ENCODE results near the gene NADK.
A peak's percentile ranks its signal among the peaks of the same experiment; 100 is the strongest.

Gene NADK

DNA sequence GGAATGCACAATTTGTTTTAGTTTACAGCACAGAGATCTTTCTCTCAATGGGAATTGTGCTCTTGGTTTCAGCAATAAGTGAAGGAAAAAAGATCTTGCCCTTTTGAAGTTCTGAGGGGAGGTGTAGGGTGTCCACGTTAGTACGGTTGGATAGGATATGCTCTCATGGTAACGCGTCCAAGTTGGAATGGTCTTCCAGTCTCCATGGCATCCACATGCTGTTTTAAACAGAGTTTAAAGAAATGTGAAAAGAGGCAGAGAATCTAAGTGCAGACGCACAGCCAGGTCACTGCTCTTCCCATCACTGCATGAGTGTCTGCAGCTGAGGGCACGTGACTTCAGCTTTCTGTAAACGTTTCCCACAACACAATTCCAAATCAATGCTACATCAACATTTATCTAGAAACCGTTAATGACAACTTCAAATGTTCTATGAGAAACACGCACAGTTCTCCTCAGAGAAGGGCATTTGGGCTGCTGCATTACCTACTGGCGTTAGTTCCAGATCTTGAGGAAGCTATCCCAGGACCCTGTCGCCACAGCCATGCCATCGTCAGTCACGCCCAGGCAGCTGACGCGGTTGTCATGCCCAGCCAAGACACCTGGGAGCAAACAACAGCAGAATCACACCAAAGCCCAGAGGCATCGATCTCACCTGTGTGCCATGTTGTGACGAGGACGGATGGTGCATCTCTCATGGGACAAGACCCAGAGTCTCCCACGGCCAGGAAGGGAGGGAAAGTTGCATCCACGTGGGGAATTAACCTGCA, 8.8 kb upstream of the NADK start:
- no peak overlapping the region for H2AK5ac ChIP-seq (ENCODE audit: low read depth, low read length)
- H2BK5ac ChIP-seq (ENCODE audit: low read length), result no peak overlapping the region
- H3K4ac ChIP-seq (ENCODE audit: low read length), result no peak overlapping the region
- H3K79me1 ChIP-seq (ENCODE audit: low read depth, low read length), result no peaks in the 10 kb centered on the region
- no peak overlapping the region for H3K18ac ChIP-seq (ENCODE audit: low read length)
- H4K8ac ChIP-seq (ENCODE audit: low read depth, low read length), result no peak overlapping the region
- H3K23ac ChIP-seq (ENCODE audit: low read depth, low read length, poor library complexity), result no peak overlapping the region
- H2AFZ ChIP-seq (ENCODE audit: low read length), result no peak overlapping the region
- peaks cover 0 to 2% of the 10 kb centered on the region in 2 donors for H3K9me3 ChIP-seq (replicated peaks in 1 of 2; ENCODE audit: control insufficient read depth in 2 of 2, insufficient read depth in 1 of 2, low read depth in 1 of 2, low read length in 2 of 2)
- no peak overlapping the region for H2BK12ac ChIP-seq (ENCODE audit: low read length)
- H3K4me1 ChIP-seq (ENCODE audit: control insufficient read depth in 2 of 2, insufficient read depth in 1 of 2, low read depth in 1 of 2, low read length in 2 of 2), result peaks cover 0 to 10% of the 10 kb centered on the region in 2 donors
- H4K91ac ChIP-seq (ENCODE audit: low read depth, low read length, poor library complexity), result no peak overlapping the region
- WGBS, 2 donors (ENCODE audit: extremely low coverage in 2 of 2, insufficient read length in 2 of 2, insufficient replicate concordance in 1 of 2), result no CpG with 5 or more reads among the region's 20 CpGs
- no peak overlapping the region for H3K27ac ChIP-seq (replicated peaks; ENCODE audit: low read length)
- no peak for DNase-seq (ENCODE audit: low spot score)
- H3K4me2 ChIP-seq (ENCODE audit: insufficient read depth, low read length, poor library complexity, severe bottlenecking), result no peak overlapping the region
- H3K14ac ChIP-seq (ENCODE audit: low read length), result no peak overlapping the region
- no peak overlapping the region for H3K4me3 ChIP-seq (ENCODE audit: low read length in 2 of 2)
- H3K27me3 ChIP-seq (ENCODE audit: control insufficient read depth in 3 of 3, insufficient read depth in 3 of 3, low read depth in 1 of 3, low read length in 3 of 3), result no peaks in the 10 kb centered on the region
- H2BK120ac ChIP-seq (ENCODE audit: low read depth, low read length), result no peak overlapping the region
- H3K36me3 ChIP-seq (replicated peaks in 1 of 2; ENCODE audit: control insufficient read depth in 2 of 2, insufficient read depth in 2 of 2, low read length in 2 of 2), result peaks cover 56 to 79% of the 10 kb centered on the region in 2 donors
- no peak overlapping the region for H3K9ac ChIP-seq (ENCODE audit: low read depth, low read length, poor library complexity)
- H2BK15ac ChIP-seq (ENCODE audit: low read length), result no peak overlapping the region

DNA sequence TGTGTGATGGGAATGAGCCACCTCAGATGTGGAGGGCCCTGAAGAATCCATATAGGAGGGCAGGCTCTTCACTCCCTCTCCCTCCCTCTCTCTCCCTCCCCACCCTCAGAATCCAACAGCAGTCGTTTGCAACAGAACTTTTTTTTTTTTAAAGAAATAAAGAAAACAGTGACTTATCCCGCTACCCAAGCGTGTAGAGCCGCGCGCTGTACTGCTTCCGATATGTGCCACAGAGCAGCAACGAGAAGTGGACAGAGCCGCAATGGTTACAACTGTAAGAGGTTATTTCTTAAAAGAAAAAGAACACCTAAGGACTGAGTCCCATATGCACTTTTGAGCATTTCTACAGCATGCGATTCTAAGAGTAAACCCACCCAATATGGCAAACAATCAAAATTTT, 7.4 kb upstream of the NADK start:
- no CpG with 5 or more reads among the region's 10 CpGs for WGBS, 2 donors (ENCODE audit: extremely low coverage in 2 of 2, insufficient read length in 2 of 2, insufficient replicate concordance in 1 of 2)
- H3K9me3 ChIP-seq (replicated peaks in 1 of 2; ENCODE audit: control insufficient read depth in 2 of 2, insufficient read depth in 1 of 2, low read depth in 1 of 2, low read length in 2 of 2), result peaks cover 0 to 2% of the 10 kb centered on the region in 2 donors

DNA sequence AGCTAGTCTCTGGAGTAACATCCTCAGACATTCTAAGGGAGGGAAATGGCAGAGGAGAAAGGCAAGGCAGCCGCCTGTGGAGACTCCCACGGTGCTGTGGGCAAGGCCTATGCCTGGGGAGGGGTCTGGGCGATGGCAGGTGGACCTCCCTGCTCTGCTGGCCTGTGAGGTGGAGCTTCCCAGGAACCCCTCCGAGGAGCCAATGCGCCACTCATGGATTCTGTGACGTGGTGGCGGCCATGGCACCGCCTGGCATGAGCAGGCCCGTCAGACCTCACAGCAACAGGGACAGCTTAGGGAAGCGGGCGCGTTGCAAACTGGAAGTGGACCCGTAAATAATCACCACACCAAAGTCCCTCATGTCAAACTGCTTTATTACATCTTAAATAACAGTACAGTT, 6.7 kb upstream of the NADK start:
- Histone ChIP-seq H3K4ac (ENCODE audit: low read length) (no peak overlapping the region), H3K4me3 (ENCODE audit: low read length in 2 of 2) (no peak overlapping the region), H2AK5ac (ENCODE audit: low read depth, low read length) (no peak overlapping the region), H2BK5ac (ENCODE audit: low read length) (no peak overlapping the region), H3K4me2 (ENCODE audit: insufficient read depth, low read length, poor library complexity, severe bottlenecking) (no peak overlapping the region), H3K27me3 (ENCODE audit: control insufficient read depth in 3 of 3, insufficient read depth in 3 of 3, low read depth in 1 of 3, low read length in 3 of 3) (peaks cover 0 to 2% (median 0%) of the 10 kb centered on the region in 3 experiments), H3K18ac (ENCODE audit: low read length) (no peak overlapping the region), H3K9me3 (replicated peaks in 1 of 2; ENCODE audit: control insufficient read depth in 2 of 2, insufficient read depth in 1 of 2, low read depth in 1 of 2, low read length in 2 of 2) (no peaks in the 10 kb centered on the region), H2BK120ac (ENCODE audit: low read depth, low read length) (no peak overlapping the region), H3K9ac (ENCODE audit: low read depth, low read length, poor library complexity) (no peak overlapping the region), H3K23ac (ENCODE audit: low read depth, low read length, poor library complexity) (no peak overlapping the region), H3K14ac (ENCODE audit: low read length) (no peak overlapping the region), H3K36me3 (replicated peaks in 1 of 2; ENCODE audit: control insufficient read depth in 2 of 2, insufficient read depth in 2 of 2, low read length in 2 of 2) (peaks cover 43 to 60% of the 10 kb centered on the region in 2 donors), H3K27ac (replicated peaks; ENCODE audit: low read length) (no peak overlapping the region), H4K91ac (ENCODE audit: low read depth, low read length, poor library complexity) (no peak overlapping the region), H3K79me1 (ENCODE audit: low read depth, low read length) (no peaks in the 10 kb centered on the region), H2BK15ac (ENCODE audit: low read length) (no peak overlapping the region), H3K4me1 (ENCODE audit: control insufficient read depth in 2 of 2, insufficient read depth in 1 of 2, low read depth in 1 of 2, low read length in 2 of 2) (peaks cover 7 to 10% of the 10 kb centered on the region in 2 donors), H2AFZ (ENCODE audit: low read length) (no peak overlapping the region), H2BK12ac (ENCODE audit: low read length) (no peak overlapping the region), H4K8ac (ENCODE audit: low read depth, low read length) (no peak overlapping the region)
- no peak for DNase-seq (ENCODE audit: low spot score)
- WGBS, 2 donors (ENCODE audit: extremely low coverage in 2 of 2, insufficient read length in 2 of 2, insufficient replicate concordance in 1 of 2), result no CpG with 5 or more reads among the region's 13 CpGs

More for the DNA sequence above, 7.4 kb upstream of the NADK start:
- Histone ChIP-seq H3K9ac (ENCODE audit: low read depth, low read length, poor library complexity) (no peak overlapping the region), H3K36me3 (replicated peaks in 1 of 2; ENCODE audit: control insufficient read depth in 2 of 2, insufficient read depth in 2 of 2, low read length in 2 of 2) (peaks cover 50 to 67% of the 10 kb centered on the region in 2 donors), H3K14ac (ENCODE audit: low read length) (no peak overlapping the region), H3K18ac (ENCODE audit: low read length) (no peak overlapping the region), H3K27ac (replicated peaks; ENCODE audit: low read length) (no peak overlapping the region), H2AK5ac (ENCODE audit: low read depth, low read length) (no peak overlapping the region), H2BK12ac (ENCODE audit: low read length) (no peak overlapping the region), H3K4me2 (ENCODE audit: insufficient read depth, low read length, poor library complexity, severe bottlenecking) (no peak overlapping the region), H2BK120ac (ENCODE audit: low read depth, low read length) (no peak overlapping the region), H2BK5ac (ENCODE audit: low read length) (no peak overlapping the region), H3K4ac (ENCODE audit: low read length) (no peak overlapping the region), H3K23ac (ENCODE audit: low read depth, low read length, poor library complexity) (no peak overlapping the region), H2BK15ac (ENCODE audit: low read length) (no peak overlapping the region), H3K4me1 (ENCODE audit: control insufficient read depth in 2 of 2, insufficient read depth in 1 of 2, low read depth in 1 of 2, low read length in 2 of 2) (peaks cover 0 to 10% of the 10 kb centered on the region in 2 donors), H3K27me3 (ENCODE audit: control insufficient read depth in 3 of 3, insufficient read depth in 3 of 3, low read depth in 1 of 3, low read length in 3 of 3) (no peaks in the 10 kb centered on the region), H3K79me1 (ENCODE audit: low read depth, low read length) (no peaks in the 10 kb centered on the region), H3K4me3 (ENCODE audit: low read length in 2 of 2) (no peak overlapping the region), H2AFZ (ENCODE audit: low read length) (no peak overlapping the region), H4K91ac (ENCODE audit: low read depth, low read length, poor library complexity) (no peak overlapping the region), H4K8ac (ENCODE audit: low read depth, low read length) (no peak overlapping the region)
- DNase-seq (ENCODE audit: low spot score), result no peak

DNA sequence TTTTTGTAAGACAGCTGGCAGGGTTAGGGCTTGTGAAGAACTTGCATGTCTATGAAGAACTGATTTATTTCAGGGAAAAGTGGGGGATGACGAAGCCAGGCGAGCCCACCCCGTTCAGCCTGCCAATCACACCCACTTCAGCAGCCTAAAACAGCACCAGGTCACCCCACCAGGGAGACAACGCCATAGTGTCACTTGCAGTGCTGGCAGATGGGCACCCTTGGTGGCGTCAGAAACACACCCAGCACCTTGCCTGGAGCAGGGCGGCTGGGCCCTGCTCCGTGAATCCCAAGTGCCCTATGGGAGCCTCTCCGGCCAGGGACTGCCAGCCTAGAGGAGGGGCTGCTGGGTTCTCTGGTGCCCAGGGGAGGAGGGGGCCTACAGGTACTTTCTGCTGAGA, 5.0 kb upstream of the NADK start:
- no peak overlapping the region for H2AK5ac ChIP-seq (ENCODE audit: low read depth, low read length)
- H3K27ac ChIP-seq (replicated peaks; ENCODE audit: low read length), result no peak overlapping the region
- no peaks in the 10 kb centered on the region for H3K79me1 ChIP-seq (ENCODE audit: low read depth, low read length)
- H3K18ac ChIP-seq (ENCODE audit: low read length), result peak overlapping the region; percentile 67
- H3K23ac ChIP-seq (ENCODE audit: low read depth, low read length, poor library complexity), result no peak overlapping the region
- H2BK12ac ChIP-seq (ENCODE audit: low read length), result no peak overlapping the region
- H3K4me2 ChIP-seq (ENCODE audit: insufficient read depth, low read length, poor library complexity, severe bottlenecking), result no peak overlapping the region
- no peak overlapping the region for H3K14ac ChIP-seq (ENCODE audit: low read length)
- H2BK5ac ChIP-seq (ENCODE audit: low read length), result no peak overlapping the region
- no peak for DNase-seq (ENCODE audit: low spot score)
- no peak overlapping the region for H2AFZ ChIP-seq (ENCODE audit: low read length)
- H3K36me3 ChIP-seq (replicated peaks in 1 of 2; ENCODE audit: control insufficient read depth in 2 of 2, insufficient read depth in 2 of 2, low read length in 2 of 2), result peaks cover 30 to 44% of the 10 kb centered on the region in 2 donors
- peaks cover 0 to 10% (median 0%) of the 10 kb centered on the region in 3 experiments for H3K27me3 ChIP-seq (ENCODE audit: control insufficient read depth in 3 of 3, insufficient read depth in 3 of 3, low read depth in 1 of 3, low read length in 3 of 3)
- H3K4me1 ChIP-seq (ENCODE audit: control insufficient read depth in 2 of 2, insufficient read depth in 1 of 2, low read depth in 1 of 2, low read length in 2 of 2), result peaks cover 10 to 15% of the 10 kb centered on the region in 2 donors
- H3K4me3 ChIP-seq (ENCODE audit: low read length in 2 of 2), result no peak overlapping the region
- H4K91ac ChIP-seq (ENCODE audit: low read depth, low read length, poor library complexity), result no peak overlapping the region
- no CpG with 5 or more reads among the region's 8 CpGs for WGBS, 2 donors (ENCODE audit: extremely low coverage in 2 of 2, insufficient read length in 2 of 2, insufficient replicate concordance in 1 of 2)
- no peak overlapping the region for H3K4ac ChIP-seq (ENCODE audit: low read length)
- no peak overlapping the region for H2BK120ac ChIP-seq (ENCODE audit: low read depth, low read length)
- H3K9ac ChIP-seq (ENCODE audit: low read depth, low read length, poor library complexity), result no peak overlapping the region
- no peak overlapping the region for H4K8ac ChIP-seq (ENCODE audit: low read depth, low read length)
- H3K9me3 ChIP-seq (replicated peaks in 1 of 2; ENCODE audit: control insufficient read depth in 2 of 2, insufficient read depth in 1 of 2, low read depth in 1 of 2, low read length in 2 of 2), result no peaks in the 10 kb centered on the region
- no peak overlapping the region for H2BK15ac ChIP-seq (ENCODE audit: low read length)

Data from neuronal stem cell (in vitro differentiated cells).